Epithelial cell of esophagus (primary cell): ENCODE data around the gene DRD4.
"Not testable (repeated sequence)": the region's sequence is repeated elsewhere in the genome, so short reads cannot be mapped to it uniquely, and the experiment has no call there.

Source experiments
- DNase-seq: peaks from one replicate; pipeline ENCODE4 v3.0.0; 2010; ENCODE audit warnings: low read depth
- H3K4me3 ChIP-seq: 2 replicates; pipeline ENCODE4 v1.5.1; 2011; ENCODE audit warnings: mild to moderate bottlenecking, low read length, control low read depth
- CTCF ChIP-seq: IDR thresholded peaks from 2 replicates; pipeline ENCODE4 v1.5.1; 2011; ENCODE audit warnings: low read depth, mild to moderate bottlenecking, low read length, control low read depth, inconsistent platforms; ENCODE audit not compliant: insufficient read depth; ENCODE audit errors: missing control alignments

DRD4 gene

GRCh38 chr11:646214-646613, 9.1 kb downstream of the DRD4 start:
- no peak overlapping the region for H3K4me3 ChIP-seq
- no peak for DNase-seq
- TF ChIP-seq CTCF = no peak

- DNase-seq, H3K4me3 ChIP-seq: not testable (repeated sequence)
Observed at GRCh38 chr11:647672-648158, 10.6 kb downstream of the DRD4 start.

GRCh38 chr11:650482-650881, 13.4 kb downstream of the DRD4 start:
- H3K4me3 ChIP-seq = no peak overlapping the region
- no peak for DNase-seq
- no peak for TF ChIP-seq CTCF

GRCh38 chr11:653136-653535, 16.1 kb downstream of the DRD4 start:
- not testable (repeated sequence) for DNase-seq, H3K4me3 ChIP-seq

- no peak for TF ChIP-seq CTCF
- no peak for DNase-seq
Observed at GRCh38 chr11:653837-654236, 16.8 kb downstream of the DRD4 start.

GRCh38 chr11:654444-654843, 17.4 kb downstream of the DRD4 start:
- not testable (repeated sequence) for H3K4me3 ChIP-seq, DNase-seq

More at GRCh38 chr11:653837-654236, 16.8 kb downstream of the DRD4 start:
- no peak overlapping the region for H3K4me3 ChIP-seq

- DNase-seq = no peak
- no peak for TF ChIP-seq CTCF
- H3K4me3 ChIP-seq = no peak overlapping the region
Observed at GRCh38 chr11:655036-655726, 18.1 kb downstream of the DRD4 start.

- DNase-seq = no peak
- TF ChIP-seq CTCF = no peak
- H3K4me3 ChIP-seq = no peak overlapping the region
Observed at GRCh38 chr11:656426-656825, 19.4 kb downstream of the DRD4 start.

- TF ChIP-seq CTCF = no peak
- DNase-seq = no peak
Observed at GRCh38 chr11:656866-657265, 19.8 kb downstream of the DRD4 start.

More at GRCh38 chr11:656866-657265, 19.8 kb downstream of the DRD4 start:
- no peak overlapping the region for H3K4me3 ChIP-seq
